ENCODE results near the gene RBCK1.

RBCK1 gene

GRCh38 chr20:420166-420620 lies 12.1 kb downstream of the RBCK1 start:
- no peak for DNase-seq

GRCh38 chr20:420721-421574 lies 12.8 kb downstream of the RBCK1 start:
- DNase-seq, result peak; percentile 81

- DNase-seq, result no peak
Measured at GRCh38 chr20:421685-422250, 13.7 kb downstream of the RBCK1 start.

- DNase-seq, result no peak
Measured at GRCh38 chr20:426566-426965, 18.5 kb downstream of the RBCK1 start.

- DNase-seq, result no peak
Measured at GRCh38 chr20:427401-427800, 19.3 kb downstream of the RBCK1 start.

GRCh38 chr20:427849-428657 lies 20.0 kb downstream of the RBCK1 start:
- DNase-seq, result no peak

- no peak for DNase-seq
Measured at GRCh38 chr20:428658-429200, 20.6 kb downstream of the RBCK1 start.

- DNase-seq, result no peak
Measured at GRCh38 chr20:430091-430999, 22.2 kb downstream of the RBCK1 start.

GRCh38 chr20:431012-431904 lies 23.2 kb downstream of the RBCK1 start:
- DNase-seq, result peak; percentile 91

GRCh38 chr20:432208-432607 lies 24.1 kb downstream of the RBCK1 start:
- DNase-seq, result no peak

GRCh38 chr20:432677-433299 lies 24.7 kb downstream of the RBCK1 start:
- DNase-seq, result no peak

- DNase-seq, result no peak
Measured at GRCh38 chr20:433300-433975, 25.3 kb downstream of the RBCK1 start.

- no peak for DNase-seq
Measured at GRCh38 chr20:434221-434620, 26.1 kb downstream of the RBCK1 start.

GRCh38 chr20:434661-435419 lies 26.7 kb downstream of the RBCK1 start:
- DNase-seq, result no peak

GRCh38 chr20:435558-435957 lies 27.5 kb downstream of the RBCK1 start:
- no peak for DNase-seq

GRCh38 chr20:436476-436875 lies 28.4 kb downstream of the RBCK1 start:
- DNase-seq, result no peak

GRCh38 chr20:437787-438486 lies 29.8 kb downstream of the RBCK1 start:
- no peak for DNase-seq
